HG03342 (cell line): ENCODE data around the gene TAF4.
"Not testable (repeated sequence)": the region's sequence is repeated elsewhere in the genome, so short reads cannot be mapped to it uniquely, and the experiment has no call there.

Experiments used
- ATAC-seq: cut with Tn5 transposase; IDR thresholded peaks from one replicate; pipeline ENCODE4 v1.9.1; 2021; ENCODE audit warnings: mild to moderate bottlenecking, moderate library complexity; ENCODE audit not compliant: unreplicated experiment

Gene TAF4

GRCh38 chr20:61951695-61952533 lies 113.8 kb downstream of the TAF4 start:
- ATAC-seq = no peak

GRCh38 chr20:61950641-61951071 lies 115.0 kb downstream of the TAF4 start:
- no peak for ATAC-seq

GRCh38 chr20:61949714-61950640 lies 115.7 kb downstream of the TAF4 start:
- ATAC-seq = no peak

- no peak for ATAC-seq
Observed at GRCh38 chr20:61949363-61949713, 116.3 kb downstream of the TAF4 start.

GRCh38 chr20:61948586-61949362 lies 116.9 kb downstream of the TAF4 start:
- no peak for ATAC-seq

GRCh38 chr20:61948056-61948455 lies 117.6 kb downstream of the TAF4 start:
- ATAC-seq = not testable (repeated sequence)

- not testable (repeated sequence) for ATAC-seq
Observed at GRCh38 chr20:61945495-61945894, 120.2 kb downstream of the TAF4 start.

GRCh38 chr20:61944967-61945366 lies 120.7 kb downstream of the TAF4 start:
- not testable (repeated sequence) for ATAC-seq

- no peak for ATAC-seq
Observed at GRCh38 chr20:61942526-61942925, 123.2 kb downstream of the TAF4 start.

GRCh38 chr20:61941721-61942405 lies 123.8 kb downstream of the TAF4 start:
- ATAC-seq = no peak

- no peak for ATAC-seq
Observed at GRCh38 chr20:61940976-61941720, 124.5 kb downstream of the TAF4 start.

- ATAC-seq = no peak
Observed at GRCh38 chr20:61940491-61940890, 125.2 kb downstream of the TAF4 start.

GRCh38 chr20:61939691-61940360 lies 125.9 kb downstream of the TAF4 start:
- ATAC-seq = no peak

GRCh38 chr20:61938839-61939690 lies 126.6 kb downstream of the TAF4 start:
- ATAC-seq = no peak

- ATAC-seq = no peak
Observed at GRCh38 chr20:61937963-61938838, 127.5 kb downstream of the TAF4 start.

GRCh38 chr20:61937146-61937962 lies 128.3 kb downstream of the TAF4 start:
- ATAC-seq = no peak
